ENCODE data around the gene MYO15B. TPM values are rescaled to one million over a fixed set of nuclear protein-coding genes. Genes with fewer than 3 reads are reported as not detected.
A peak's percentile ranks its signal among the peaks of the same experiment; 100 is the strongest.

The MYO15B gene
- total and polyA plus RNA-seq, 2 of the 13 experiments (the other 11 are each of a cell fraction or from before 2014, with no cell fraction given), result 2.8 to 8.1 TPM

- TF ChIP-seq ZNF7 (CRISPR knock-in tag; IDR thresholded peaks at IDR 0.05) (no peak), ZBTB38 (CRISPR knock-in tag; IDR thresholded peaks at IDR 0.05) (no peak), MTF2 (CRISPR knock-in tag; IDR thresholded peaks at IDR 0.05; ENCODE audit: borderline replicate concordance) (no peak), DNMT1 (CRISPR knock-in tag; IDR thresholded peaks at IDR 0.05) (no peak), CHCHD3 (CRISPR knock-in tag; IDR thresholded peaks at IDR 0.05) (no peak), DDIT3 (CRISPR knock-in tag; IDR thresholded peaks at IDR 0.05) (no peak), PCBP1 (IDR thresholded peaks at IDR 0.05; ENCODE audit: borderline replicate concordance, low read depth, low read length) (0 out of 2 replicates have a peak, but pooled peaks have one; percentile 17), RBM22 (optimal IDR thresholded peaks at IDR 0.05; ENCODE audit: low read length) (no peak), MTF1 (CRISPR knock-in tag; IDR thresholded peaks at IDR 0.05) (no peak), PRDM4 (CRISPR knock-in tag; IDR thresholded peaks at IDR 0.05; ENCODE audit: borderline replicate concordance) (no peak), ZFY (CRISPR knock-in tag; IDR thresholded peaks at IDR 0.05) (no peak), ZNF704 (CRISPR knock-in tag; IDR thresholded peaks at IDR 0.05; ENCODE audit: borderline replicate concordance) (no peak), HMG20B (CRISPR knock-in tag; conservative IDR thresholded peaks at IDR 0.05) (no peak), SRY (CRISPR knock-in tag; IDR thresholded peaks at IDR 0.05) (no peak), JUND (CRISPR knock-in tag; IDR thresholded peaks at IDR 0.05) (no peak), ZNF513 (CRISPR knock-in tag; conservative IDR thresholded peaks at IDR 0.05) (no peak), ZNF350 (CRISPR knock-in tag; IDR thresholded peaks at IDR 0.05; ENCODE audit: borderline replicate concordance, low read depth) (no peak), XRCC5 (optimal IDR thresholded peaks at IDR 0.05; ENCODE audit: low read length) (peak; percentile 45), FOXK1 (CRISPR knock-in tag; IDR thresholded peaks at IDR 0.05; ENCODE audit: borderline replicate concordance, low read depth) (no peak)
- TF ChIP-seq, protein P1, sequence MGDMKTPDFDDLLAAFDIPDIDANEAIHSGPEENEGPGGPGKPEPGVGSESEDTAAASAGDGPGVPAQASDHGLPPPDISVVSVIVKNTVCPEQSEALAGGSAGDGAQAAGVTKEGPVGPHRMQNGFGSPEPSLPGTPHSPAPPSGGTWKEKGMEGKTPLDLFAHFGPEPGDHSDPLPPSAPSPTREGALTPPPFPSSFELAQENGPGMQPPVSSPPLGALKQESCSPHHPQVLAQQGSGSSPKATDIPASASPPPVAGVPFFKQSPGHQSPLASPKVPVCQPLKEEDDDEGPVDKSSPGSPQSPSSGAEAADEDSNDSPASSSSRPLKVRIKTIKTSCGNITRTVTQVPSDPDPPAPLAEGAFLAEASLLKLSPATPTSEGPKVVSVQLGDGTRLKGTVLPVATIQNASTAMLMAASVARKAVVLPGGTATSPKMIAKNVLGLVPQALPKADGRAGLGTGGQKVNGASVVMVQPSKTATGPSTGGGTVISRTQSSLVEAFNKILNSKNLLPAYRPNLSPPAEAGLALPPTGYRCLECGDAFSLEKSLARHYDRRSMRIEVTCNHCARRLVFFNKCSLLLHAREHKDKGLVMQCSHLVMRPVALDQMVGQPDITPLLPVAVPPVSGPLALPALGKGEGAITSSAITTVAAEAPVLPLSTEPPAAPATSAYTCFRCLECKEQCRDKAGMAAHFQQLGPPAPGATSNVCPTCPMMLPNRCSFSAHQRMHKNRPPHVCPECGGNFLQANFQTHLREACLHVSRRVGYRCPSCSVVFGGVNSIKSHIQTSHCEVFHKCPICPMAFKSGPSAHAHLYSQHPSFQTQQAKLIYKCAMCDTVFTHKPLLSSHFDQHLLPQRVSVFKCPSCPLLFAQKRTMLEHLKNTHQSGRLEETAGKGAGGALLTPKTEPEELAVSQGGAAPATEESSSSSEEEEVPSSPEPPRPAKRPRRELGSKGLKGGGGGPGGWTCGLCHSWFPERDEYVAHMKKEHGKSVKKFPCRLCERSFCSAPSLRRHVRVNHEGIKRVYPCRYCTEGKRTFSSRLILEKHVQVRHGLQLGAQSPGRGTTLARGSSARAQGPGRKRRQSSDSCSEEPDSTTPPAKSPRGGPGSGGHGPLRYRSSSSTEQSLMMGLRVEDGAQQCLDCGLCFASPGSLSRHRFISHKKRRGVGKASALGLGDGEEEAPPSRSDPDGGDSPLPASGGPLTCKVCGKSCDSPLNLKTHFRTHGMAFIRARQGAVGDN (CRISPR knock-in tag; IDR thresholded peaks at IDR 0.05), result peak; percentile 17; the same call in 1 of the 2 replicates
Measured at GRCh38 chr17:75614006-75614405, 26.4 kb downstream of the MYO15B start (continued).

Measured in HepG2 (cell line).